Measurements from ENCODE around the gene SCN5A.

- TF ChIP-seq PATZ1 (CRISPR knock-in tag; IDR thresholded peaks at IDR 0.05; ENCODE audit: borderline replicate concordance) (no peak), TSHZ2 (CRISPR knock-in tag; IDR thresholded peaks at IDR 0.05) (no peak), BACH2 (CRISPR knock-in tag; IDR thresholded peaks at IDR 0.05; ENCODE audit: borderline replicate concordance) (no peak), ZFP30 (CRISPR knock-in tag; IDR thresholded peaks at IDR 0.05) (no peak), ZNF8 (CRISPR knock-in tag; IDR thresholded peaks at IDR 0.05) (no peak), TCF4 (CRISPR knock-in tag; IDR thresholded peaks at IDR 0.05; ENCODE audit: borderline replicate concordance) (no peak), GLIS3 (CRISPR knock-in tag; IDR thresholded peaks at IDR 0.05) (no peak), CSRNP3 (CRISPR knock-in tag; IDR thresholded peaks at IDR 0.05) (no peak), OSR1 (CRISPR knock-in tag; IDR thresholded peaks at IDR 0.05) (no peak), ISL1 (CRISPR knock-in tag; IDR thresholded peaks at IDR 0.05) (no peak), ESRRG (CRISPR knock-in tag; IDR thresholded peaks at IDR 0.05) (no peak)
Observed at GRCh38 chr3:38698061-38698460, 48.6 kb upstream of the SCN5A start.

Measured in SK-N-SH treated with all-trans-retinoic acid at 6 μM for 48 hours (cell line).